ENCODE results near the gene CELF1. TPM values are rescaled to one million over a fixed set of nuclear protein-coding genes. Genes with fewer than 3 reads are reported as not detected.

The CELF1 gene
- total and polyA plus RNA-seq, 9 of the 15 experiments (the other 6 are each of a cell fraction or from before 2014, with no cell fraction given): 11.3 to 142 (median 77.4) TPM

- no peak for TF ChIP-seq BCLAF1 (IDR thresholded peaks at IDR 0.05; ENCODE audit: borderline replicate concordance in 1 of 2, control insufficient read depth in 1 of 2, low read depth in 2 of 2, low read length in 1 of 2)
- no peak for TF ChIP-seq POLR3G (IDR thresholded peaks at IDR 0.05; ENCODE audit: extremely low read depth, insufficient read length, insufficient replicate concordance)
- no peak for TF ChIP-seq SAFB2 (IDR thresholded peaks at IDR 0.05; ENCODE audit: borderline replicate concordance, low read depth, low read length, severe bottlenecking)
- TF ChIP-seq HMG20B (CRISPR knock-in tag; IDR thresholded peaks at IDR 0.05): no peak
- no peak for TF ChIP-seq HNRNPL (IDR thresholded peaks at IDR 0.05; ENCODE audit: low read depth, low read length)
- no peak for TF ChIP-seq ZNF311 (CRISPR knock-in tag; IDR thresholded peaks at IDR 0.05)
- no peak for TF ChIP-seq ZFP30 (CRISPR knock-in tag; IDR thresholded peaks at IDR 0.05; ENCODE audit: borderline replicate concordance)
These were observed 51.8 kb downstream of the CELF1 start (continued) for GRCh38 chr11:47501101-47501500.

GRCh38 chr11:47500121-47500520, 52.8 kb downstream of the CELF1 start:
- Histone ChIP-seq H3K4me3 (no peak overlapping the region), H3K27me3 (ENCODE audit: control insufficient read depth in 2 of 2, insufficient read depth in 2 of 2, low read length in 2 of 2) (no peaks in the 10 kb centered on the region), H3K9me3 (replicated peaks; ENCODE audit: control insufficient read depth, insufficient read depth, low read depth, low read length) (no peaks in the 10 kb centered on the region), H4K20me1 (replicated peaks; ENCODE audit: control insufficient read depth, insufficient read depth, low read length) (peaks cover 18% of the 10 kb centered on the region), H3K79me2 (ENCODE audit: control insufficient read depth, insufficient read depth, low read length) (peaks cover 99% of the 10 kb centered on the region), H3K4me1 (replicated peaks in 1 of 2; ENCODE audit: control insufficient read depth in 2 of 2, insufficient read depth in 2 of 2, low read length in 2 of 2) (peaks cover 4 to 10% of the 10 kb centered on the region in 2 experiments; a peak in 3 of 5 replicates), H3K4me2 (ENCODE audit: insufficient read depth, low read length) (no peak overlapping the region), H3K9me1 (ENCODE audit: control insufficient read depth, insufficient read depth, low read length) (peaks cover 4% of the 10 kb centered on the region), H3K9ac (ENCODE audit: insufficient read depth in 1 of 2, low read depth in 2 of 2, low read length in 2 of 2) (no peak overlapping the region), H2AFZ (ENCODE audit: low read depth, low read length) (no peak overlapping the region), H3K27ac (ENCODE audit: extremely low read depth, low read depth, low read length) (no peak overlapping the region), H3K36me3 (ENCODE audit: control insufficient read depth, insufficient read depth, low read length) (peaks cover 67% of the 10 kb centered on the region)
- TF ChIP-seq KLF10 (CRISPR knock-in tag; IDR thresholded peaks at IDR 0.05): no peak
- TF ChIP-seq LEF1 (IDR thresholded peaks at IDR 0.05): no peak
- TF ChIP-seq GABPB2 (CRISPR knock-in tag; conservative IDR thresholded peaks at IDR 0.05): no peak
- no peak for TF ChIP-seq WHSC1 (IDR thresholded peaks at IDR 0.05; ENCODE audit: low read length)
- TF ChIP-seq ZNF146 (CRISPR knock-in tag; IDR thresholded peaks at IDR 0.05; ENCODE audit: unreplicated experiment): no peak
- TF ChIP-seq SRSF3 (IDR thresholded peaks at IDR 0.05; ENCODE audit: insufficient read depth, low read length): no peak
- TF ChIP-seq ZNF121 (CRISPR knock-in tag; conservative IDR thresholded peaks at IDR 0.05): no peak
- no peak for TF ChIP-seq ZNF77 (CRISPR knock-in tag; IDR thresholded peaks at IDR 0.05)
- TF ChIP-seq SRSF1 (IDR thresholded peaks at IDR 0.05; ENCODE audit: low read depth, low read length): no peak
- in situ Hi-C loops (cut with MboI) (no loop called here), intact Hi-C loops (cut with micrococcal nuclease) (no loop called here)
- CTCF ChIA-PET (ENCODE audit: low intra/inter-chr PET ratio): no interaction called here
- no TSS peak for BruUV-seq (replicated peaks)
- FAIRE-seq (no peak), DNase-seq (ENCODE audit: extremely low read depth in 1 of 4, low spot score in 3 of 4) (no peak), ATAC-seq (no peak)
- POLR2A ChIA-PET: interaction anchor here (0.6 to 4.1 kb wide), 3 partner anchors 10 to 14 kb away, joined by 3 to 14 read pairs (median 5); no protein-coding TSS in a partner anchor
